Muscle layer of duodenum (tissue), 2 donors: ENCODE measurements around the gene KIF4A.

ENCODE experiments used
- H3K27ac ChIP-seq: one replicate; pipeline ENCODE4 v1.7.0; 2013; ENCODE audit warnings: mild to moderate bottlenecking, low read length
- H3K27me3 ChIP-seq: one replicate; pipeline ENCODE4 v1.7.0; 2013; ENCODE audit warnings: low read depth, mild to moderate bottlenecking, control low read depth, low read length
- H3K36me3 ChIP-seq, 2 donors: one replicate each; pipeline ENCODE4 v1.7.0; 2013; ENCODE audit warnings: low read length in 2 of 2, control low read depth in 1 of 2, mild to moderate bottlenecking in 1 of 2; ENCODE audit not compliant: insufficient read depth in 2 of 2, control insufficient read depth in 1 of 2
- H3K4me1 ChIP-seq, 2 donors: one replicate each; pipeline ENCODE4 v1.7.0; 2013; ENCODE audit warnings: low read length in 2 of 2, mild to moderate bottlenecking in 2 of 2, control low read depth in 1 of 2, moderate library complexity in 1 of 2; ENCODE audit not compliant: insufficient read depth in 2 of 2, control insufficient read depth in 1 of 2
- H3K4me3 ChIP-seq, 2 donors: one replicate each; pipeline ENCODE4 v1.7.0; 2013; ENCODE audit warnings: low read length in 2 of 2, low read depth in 1 of 2, mild to moderate bottlenecking in 1 of 2
- H3K9me3 ChIP-seq, 2 donors: one replicate each; pipeline ENCODE4 v1.7.0; 2013; ENCODE audit warnings: low read length in 2 of 2, control low read depth in 1 of 2, mild to moderate bottlenecking in 1 of 2; ENCODE audit not compliant: control insufficient read depth in 1 of 2
- donor health status: healthy.

Gene KIF4A

DNA sequence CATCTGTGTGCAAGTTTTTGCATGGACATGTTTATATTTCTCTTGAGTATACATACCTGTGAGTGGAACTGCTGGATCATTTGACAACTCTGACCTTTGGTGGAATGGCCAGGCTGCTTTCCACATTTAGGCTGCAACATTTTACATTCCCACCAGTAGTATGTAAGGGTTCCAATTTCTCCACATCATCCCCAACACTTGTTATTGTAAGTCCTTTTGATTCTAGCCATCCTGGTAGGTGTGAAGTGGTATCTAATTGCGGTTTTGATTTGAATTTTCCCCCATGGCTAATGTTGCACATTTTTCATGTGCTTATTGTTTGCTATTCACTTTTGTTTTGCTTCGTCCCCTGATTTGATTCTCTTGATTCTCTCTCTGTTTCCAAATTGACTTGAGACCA lies 171.1 kb downstream of the KIF4A start:
- no peaks in the 10 kb centered on the region for H3K4me1 ChIP-seq
- H3K9me3 ChIP-seq = no peaks in the 10 kb centered on the region
- H3K27me3 ChIP-seq = no peaks in the 10 kb centered on the region
- H3K36me3 ChIP-seq = no peaks in the 10 kb centered on the region
- no peak overlapping the region for H3K27ac ChIP-seq
- no peak overlapping the region for H3K4me3 ChIP-seq

DNA sequence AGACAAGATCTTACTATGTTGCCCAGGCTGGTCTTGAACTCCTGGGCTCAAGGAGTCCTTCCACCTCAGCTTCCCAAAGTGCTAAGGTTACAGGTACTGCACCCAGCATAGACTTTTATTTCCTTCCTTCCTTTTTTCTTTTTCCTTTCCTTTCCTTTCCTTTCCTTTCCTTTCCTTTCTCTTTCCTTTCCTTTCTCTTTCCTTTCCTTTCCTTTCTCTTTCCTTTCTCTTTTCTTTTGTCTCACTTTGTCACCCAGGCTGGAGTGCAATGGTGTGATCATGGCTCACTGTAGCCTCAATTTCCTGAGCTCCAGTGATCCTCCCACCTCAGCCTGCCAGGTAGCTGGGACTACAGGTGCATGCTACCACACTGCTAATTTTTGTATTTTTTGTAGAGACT lies 174.1 kb downstream of the KIF4A start:
- H3K4me3 ChIP-seq = no peak overlapping the region
- no peaks in the 10 kb centered on the region for H3K36me3 ChIP-seq
- H3K27ac ChIP-seq = no peak overlapping the region
- no peaks in the 10 kb centered on the region for H3K4me1 ChIP-seq
- no peaks in the 10 kb centered on the region for H3K27me3 ChIP-seq
- no peaks in the 10 kb centered on the region for H3K9me3 ChIP-seq

DNA sequence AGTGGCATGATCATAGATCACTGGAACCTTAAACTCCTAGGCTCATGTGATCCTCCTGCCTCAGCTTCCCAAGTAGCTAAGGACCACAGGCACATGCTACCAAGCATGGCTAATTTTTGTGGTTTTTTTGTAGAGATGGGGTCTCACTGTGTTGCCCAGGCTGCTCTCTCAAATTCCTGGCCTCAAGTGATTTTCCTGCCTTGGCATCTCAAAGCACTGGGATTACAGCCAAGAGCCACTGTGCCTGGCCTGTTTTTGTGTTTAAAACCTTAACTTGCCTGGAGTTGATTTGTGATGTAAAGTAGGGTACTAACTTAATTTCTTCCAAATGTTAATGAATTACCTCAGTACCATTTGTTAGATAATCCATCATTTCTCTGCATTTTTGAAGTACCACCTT lies 177.1 kb downstream of the KIF4A start:
- Histone ChIP-seq H3K27ac (no peak overlapping the region), H3K4me1 (no peaks in the 10 kb centered on the region), H3K36me3 (no peaks in the 10 kb centered on the region), H3K9me3 (no peaks in the 10 kb centered on the region), H3K27me3 (no peaks in the 10 kb centered on the region), H3K4me3 (no peak overlapping the region)

DNA sequence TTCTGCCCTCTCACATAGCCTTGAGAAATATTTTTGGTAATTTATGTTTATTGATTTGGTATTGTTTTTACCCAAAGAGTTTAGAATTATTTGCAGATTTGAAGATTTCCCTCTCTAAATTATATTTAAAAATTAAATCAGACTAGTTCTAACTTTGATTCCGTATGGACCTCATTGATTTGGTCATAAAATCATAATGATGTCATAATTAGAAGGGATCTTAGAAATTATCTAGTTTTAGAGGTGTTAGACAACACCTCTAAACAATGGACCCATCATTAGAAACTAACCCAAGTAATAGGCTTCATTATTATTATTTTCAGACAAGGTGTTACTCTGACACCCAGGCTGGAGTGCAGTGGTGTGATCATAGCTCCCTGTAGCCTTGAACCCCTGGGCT lies 178.8 kb downstream of the KIF4A start:
- H3K27me3 ChIP-seq = no peaks in the 10 kb centered on the region
- H3K9me3 ChIP-seq = no peaks in the 10 kb centered on the region
- H3K27ac ChIP-seq = no peak overlapping the region
- H3K4me3 ChIP-seq = no peak overlapping the region
- no peaks in the 10 kb centered on the region for H3K4me1 ChIP-seq
- H3K36me3 ChIP-seq = no peaks in the 10 kb centered on the region
